ENCODE data around the gene EHD4.

The EHD4 gene

DNA sequence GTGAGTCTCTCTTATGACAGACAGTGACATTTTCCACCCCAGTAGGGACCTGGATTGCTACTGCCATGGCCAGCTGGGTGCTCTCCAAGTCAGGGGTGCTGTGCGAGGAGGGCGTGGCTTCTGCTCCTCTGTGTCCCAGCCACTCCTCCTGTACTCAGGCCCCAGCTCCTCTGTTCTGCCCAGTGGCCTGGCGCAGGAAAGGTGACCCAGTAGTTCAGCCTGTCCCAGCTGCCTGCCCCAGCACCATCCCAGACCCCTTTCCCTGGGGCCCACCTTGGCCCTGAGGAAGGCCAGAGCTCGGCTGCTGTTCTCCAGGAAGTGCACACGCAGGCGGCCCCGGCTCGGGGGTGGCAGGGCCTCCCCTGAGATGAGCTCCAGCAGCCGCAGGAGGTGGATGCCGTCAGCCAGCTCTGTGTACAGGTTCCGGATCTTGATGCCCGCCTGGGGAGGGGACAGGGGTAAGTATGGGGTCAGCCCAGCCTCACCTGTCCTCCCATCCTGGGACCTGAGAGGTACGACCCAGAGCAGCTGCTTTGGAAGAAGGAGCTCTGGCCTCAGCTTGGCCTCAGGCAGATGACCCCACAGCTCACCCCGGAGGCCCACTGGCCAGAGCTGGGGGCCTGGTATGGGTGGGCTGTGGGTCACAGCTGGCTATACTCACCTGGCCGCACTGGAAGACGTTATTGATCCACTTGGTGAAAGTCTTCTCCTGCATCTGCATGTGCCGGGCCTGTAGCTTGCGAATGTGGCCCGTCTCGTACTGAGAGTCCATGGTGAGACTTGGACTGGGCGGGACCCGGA lies 79.5 kb downstream of the EHD4 start:
- FAIRE-seq: no peak

DNA sequence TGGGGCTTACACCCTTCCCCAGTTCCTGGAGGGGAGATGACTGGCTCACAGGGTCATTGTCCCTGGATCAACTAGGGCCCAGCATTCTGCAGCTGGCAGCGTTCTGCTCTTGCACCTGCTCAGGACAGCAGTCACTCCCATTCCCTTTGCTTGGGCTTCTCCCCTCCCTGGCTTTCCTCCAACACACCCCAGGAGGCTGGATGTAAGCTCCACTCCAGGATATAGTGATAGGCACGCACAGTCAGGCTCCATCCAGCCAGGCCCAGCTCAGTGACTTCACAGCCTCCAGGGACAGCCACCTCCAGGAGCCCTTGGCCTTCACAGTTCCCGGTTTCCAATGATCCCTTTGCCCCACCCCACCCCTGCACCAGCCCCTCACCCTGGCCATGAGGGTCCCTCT lies 80.4 kb downstream of the EHD4 start:
- no peak for FAIRE-seq

GRCh38 chr15:41891226-41891625 lies 81.1 kb downstream of the EHD4 start:
- no peak for FAIRE-seq

GRCh38 chr15:41890050-41890690 lies 82.2 kb downstream of the EHD4 start:
- no peak for FAIRE-seq

DNA sequence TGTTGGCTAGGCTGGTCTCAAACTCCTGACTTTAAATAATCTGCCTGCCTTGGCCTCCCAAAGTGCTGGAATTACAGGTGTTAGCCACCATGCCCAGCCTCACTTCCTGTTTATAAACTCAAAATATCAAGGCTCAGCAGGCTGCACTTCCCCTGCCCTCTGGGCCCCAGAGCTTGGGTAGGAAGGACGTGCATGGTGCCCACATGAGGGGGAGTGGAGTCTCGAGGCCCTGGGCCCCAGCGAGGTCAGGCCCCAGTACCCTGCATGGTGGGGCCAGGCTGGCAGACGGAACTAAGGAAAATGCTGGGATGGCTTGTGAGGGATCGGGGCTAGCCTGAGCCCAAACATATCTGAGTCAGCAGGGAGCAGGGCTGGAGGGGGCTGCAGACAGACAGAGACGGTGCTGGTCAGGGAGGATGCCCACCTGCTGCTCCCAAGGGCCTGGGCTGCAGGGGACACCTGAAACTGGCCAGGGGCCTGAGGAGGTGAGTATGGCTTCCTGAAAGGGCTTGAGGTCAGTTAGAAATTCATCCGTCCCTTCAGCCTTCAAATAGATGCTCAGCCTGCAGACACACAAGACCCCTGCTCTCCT lies 83.6 kb downstream of the EHD4 start:
- no peak for FAIRE-seq

DNA sequence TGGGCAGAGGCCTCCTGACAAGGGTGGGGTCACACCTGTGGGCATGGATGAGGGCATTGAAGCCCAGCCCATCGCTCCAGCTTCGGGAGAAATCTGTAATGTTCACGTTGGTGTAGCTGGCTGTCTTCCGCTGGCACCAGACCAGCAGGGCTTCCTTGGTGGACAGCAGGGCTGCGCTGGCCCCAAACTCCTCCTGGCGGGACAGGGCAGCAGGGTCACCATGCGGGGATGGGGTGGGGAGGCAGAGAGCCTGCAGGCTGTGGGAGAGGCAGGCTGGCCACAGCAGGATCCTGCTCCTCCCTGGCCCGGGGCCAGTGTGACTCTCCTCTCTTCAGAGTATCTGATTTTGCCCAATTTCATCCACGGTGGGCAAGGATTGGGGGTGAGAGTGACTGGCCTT lies 84.5 kb downstream of the EHD4 start:
- FAIRE-seq: no peak

DNA sequence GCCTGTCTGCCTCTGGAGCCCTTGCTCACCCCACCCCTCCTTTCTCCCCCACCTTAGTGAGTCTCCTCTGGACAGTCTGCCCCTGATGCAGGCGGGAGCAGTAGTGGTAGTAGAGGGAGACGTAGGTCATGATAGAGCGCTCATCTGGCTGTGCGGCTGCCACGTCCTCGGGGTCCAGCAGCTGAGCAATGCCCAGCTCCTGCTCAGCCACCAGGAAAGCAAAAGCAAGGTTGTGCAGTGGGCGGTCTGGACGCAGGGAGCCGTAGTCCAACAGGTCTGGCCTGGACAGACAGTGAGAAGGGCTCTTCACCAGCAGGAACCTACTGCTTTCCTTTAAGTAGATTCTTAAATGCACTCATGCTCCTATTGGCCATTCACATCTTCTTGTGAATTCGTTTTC lies 85.2 kb downstream of the EHD4 start:
- no peak for FAIRE-seq

DNA sequence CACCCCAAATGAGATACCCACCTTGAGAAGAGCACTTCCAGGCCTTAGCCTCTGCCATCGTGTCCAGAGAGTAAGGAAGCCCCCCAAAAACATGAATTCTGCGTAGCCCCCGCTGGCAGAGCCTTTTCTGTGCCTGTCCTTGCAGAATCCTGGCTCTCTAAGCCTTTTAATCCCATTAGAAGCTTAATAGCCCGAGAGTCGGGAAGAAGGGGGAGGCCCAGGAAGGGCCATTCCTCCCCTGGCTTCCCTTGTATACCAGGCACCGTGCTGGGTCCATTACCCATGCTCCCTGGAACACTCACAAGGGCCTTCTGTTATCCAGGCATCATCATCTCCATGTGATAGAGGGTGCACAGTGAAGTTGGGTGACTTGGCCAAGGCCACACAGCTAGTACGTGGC lies 85.6 kb downstream of the EHD4 start:
- no peak for FAIRE-seq

DNA sequence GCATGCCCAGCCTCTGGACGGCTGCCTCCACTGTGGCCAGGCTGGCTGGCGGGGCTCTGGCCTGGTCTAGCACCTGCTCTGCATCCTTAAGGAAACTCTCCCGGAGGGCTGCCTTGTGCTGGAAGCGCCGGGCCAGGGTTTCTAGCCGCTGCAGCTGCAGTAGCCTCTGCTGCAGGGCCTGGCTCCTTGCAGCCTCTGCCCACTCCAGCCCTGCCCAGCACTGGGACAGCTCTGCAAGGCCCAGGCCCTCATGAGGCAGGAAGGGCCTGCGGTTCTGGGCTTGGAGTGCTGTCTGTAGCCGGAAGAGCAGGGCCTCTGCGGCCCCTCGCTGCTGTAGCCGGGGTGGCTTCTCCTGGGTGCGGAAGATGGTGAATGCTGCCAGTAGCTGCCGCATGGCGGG lies 86.5 kb downstream of the EHD4 start:
- FAIRE-seq: no peak

DNA sequence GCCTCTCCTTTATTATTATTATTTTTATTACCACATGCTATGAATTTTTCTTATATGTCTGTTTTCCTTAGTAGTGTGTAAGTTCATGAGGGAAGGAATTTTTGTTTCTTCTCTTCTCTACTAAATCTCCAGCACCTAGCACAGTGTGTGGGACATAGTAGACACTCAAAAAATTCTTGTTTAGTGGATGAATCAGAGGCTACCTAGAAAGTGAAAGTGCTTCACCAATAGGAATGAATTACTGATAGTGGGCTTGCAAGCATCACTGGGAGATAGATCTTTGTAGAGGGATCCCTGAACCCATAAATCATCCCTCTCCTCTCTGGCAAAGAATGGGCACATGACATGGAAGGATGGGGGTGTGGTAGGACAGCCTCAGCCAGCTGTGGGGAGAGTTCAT lies 87.0 kb downstream of the EHD4 start:
- FAIRE-seq: no peak

DNA sequence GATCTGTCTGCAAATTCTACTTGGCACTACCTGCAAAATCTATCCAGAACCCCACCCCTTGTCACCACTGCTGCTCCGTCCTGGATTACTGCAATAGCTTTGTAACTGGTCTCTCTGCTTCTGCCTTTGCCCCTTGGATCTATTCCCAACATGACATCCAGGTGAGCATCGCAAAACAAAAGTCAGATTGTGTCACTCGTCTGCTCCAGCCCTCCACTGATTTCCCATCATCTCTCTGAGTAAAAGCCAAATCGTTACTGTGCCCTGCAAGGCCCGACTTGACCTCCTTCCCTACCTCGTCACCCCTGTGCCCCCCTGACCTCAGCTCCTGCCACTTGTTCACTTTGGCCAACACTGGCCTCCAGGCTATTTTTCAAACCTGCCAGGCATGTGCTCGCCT lies 87.9 kb downstream of the EHD4 start:
- FAIRE-seq: no peak

GRCh38 chr15:41883484-41883825 lies 88.9 kb downstream of the EHD4 start:
- FAIRE-seq: no peak

GRCh38 chr15:41882689-41883483 lies 89.5 kb downstream of the EHD4 start:
- no peak for FAIRE-seq

GRCh38 chr15:41881920-41882688 lies 90.3 kb downstream of the EHD4 start:
- FAIRE-seq: no peak

GRCh38 chr15:41881550-41881919 lies 90.8 kb downstream of the EHD4 start:
- FAIRE-seq: no peak

DNA sequence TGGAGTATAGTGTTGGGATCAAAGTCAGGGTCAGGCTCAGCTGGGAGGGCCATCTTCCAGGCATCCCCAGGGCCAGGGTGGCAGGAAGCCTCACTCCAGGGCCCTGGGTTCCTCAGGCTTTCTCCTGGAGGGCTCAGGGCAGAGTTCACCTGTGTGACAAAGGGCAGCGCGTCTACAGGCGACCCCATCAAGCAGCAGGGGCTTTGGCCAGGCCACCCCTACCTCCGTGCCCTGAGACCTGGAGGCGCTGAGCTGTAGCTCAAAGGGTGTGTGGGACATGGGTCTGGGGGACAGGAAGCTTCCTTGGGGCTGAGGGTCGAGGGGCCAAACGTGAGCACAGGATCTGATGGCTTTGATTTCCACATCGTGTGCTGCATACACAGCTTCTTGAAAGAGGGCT lies 91.3 kb downstream of the EHD4 start:
- no peak for FAIRE-seq

- no peak for FAIRE-seq
Observed at GRCh38 chr15:41880156-41880877, 92.0 kb downstream of the EHD4 start.

- FAIRE-seq: no peak
Observed at GRCh38 chr15:41879321-41879845, 93.0 kb downstream of the EHD4 start.

GRCh38 chr15:41878355-41878699 lies 94.0 kb downstream of the EHD4 start:
- no peak for FAIRE-seq

DNA sequence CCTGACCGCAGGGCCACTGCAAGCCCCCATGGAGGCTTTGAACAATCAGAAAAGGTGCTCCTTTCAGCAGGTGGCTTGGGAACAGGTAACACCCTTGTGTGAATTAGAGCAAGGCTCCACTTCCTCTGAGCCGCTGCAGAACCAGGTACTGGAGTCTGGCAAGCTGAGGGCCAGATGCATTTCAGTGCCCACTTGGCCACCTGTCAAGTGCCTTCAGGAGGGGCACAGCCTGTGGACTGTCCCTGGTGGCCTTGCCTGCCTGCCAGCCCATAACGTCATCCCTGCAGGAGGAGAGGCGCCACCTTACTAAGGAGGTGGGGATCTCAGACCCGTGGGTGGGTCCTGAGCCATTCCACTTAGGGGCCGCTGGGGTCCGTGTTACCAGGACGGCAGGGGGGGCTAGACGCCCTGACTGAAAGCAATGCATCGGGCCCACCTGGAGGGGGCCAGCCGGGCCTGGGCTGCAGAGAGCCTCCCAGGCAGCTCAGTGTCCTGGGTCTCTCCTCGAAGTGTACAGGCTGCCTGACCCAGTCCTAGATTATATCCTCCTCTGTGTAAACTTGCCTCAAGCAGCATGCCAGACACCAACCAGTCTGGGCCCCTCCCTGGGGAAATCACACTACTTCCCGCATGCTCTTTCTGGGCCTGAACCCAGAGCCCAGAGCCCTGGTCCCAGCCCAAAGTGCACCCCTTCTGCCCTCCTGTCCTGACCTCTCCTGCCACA lies 94.6 kb downstream of the EHD4 start:
- no peak for FAIRE-seq

DNA sequence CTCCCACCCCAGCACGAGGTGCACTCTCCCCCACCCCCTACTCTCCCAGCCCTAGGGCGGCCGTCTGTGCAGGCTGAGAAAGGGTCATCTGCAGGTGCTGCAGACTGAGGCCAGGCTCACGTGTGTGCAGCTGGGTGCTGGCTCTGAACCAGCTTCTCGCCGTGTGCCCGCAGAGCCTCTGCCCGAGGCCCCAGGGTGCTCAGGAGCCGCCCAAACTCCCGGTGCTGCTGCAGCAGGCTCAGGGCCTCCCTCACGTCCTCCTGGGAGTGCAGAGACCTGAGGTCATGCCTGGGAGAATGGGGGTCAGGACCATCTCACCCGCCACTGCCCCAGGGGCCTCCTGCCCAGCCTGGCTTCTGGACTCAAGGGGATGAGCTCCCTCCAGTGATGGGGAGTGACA lies 95.7 kb downstream of the EHD4 start:
- no peak for FAIRE-seq

All from TTC549 (cell line).